Mucosa of descending colon (tissue), 3 donors: ENCODE measurements around the gene ZDHHC11. TPM values are rescaled to one million over a fixed set of nuclear protein-coding genes. Genes with fewer than 3 reads are reported as not detected.

ENCODE experiments used
- ATAC-seq: fragments of 200-7000 bp; cut with Tn5 transposase; one replicate; pipeline ENCODE4 v1.9.1; 2020; ENCODE audit warnings: mild to moderate bottlenecking, moderate library complexity
- DNase-seq, 3 donors: peaks; one replicate each; pipeline ENCODE4 v3.0.0-alpha.2; 2020
- H3K36me3 ChIP-seq: fragments of 200-600 bp; one replicate; pipeline ENCODE4 v1.8.0; 2021; ENCODE audit warnings: low read depth, mild to moderate bottlenecking
- H3K4me1 ChIP-seq: fragments of 200-600 bp; one replicate; pipeline ENCODE4 v1.8.0; 2021; ENCODE audit warnings: low read depth, mild to moderate bottlenecking
- H3K4me3 ChIP-seq: fragments of 200-600 bp; one replicate; pipeline ENCODE4 v1.8.0; 2021; ENCODE audit warnings: mild to moderate bottlenecking
- H3K9me3 ChIP-seq: fragments of 200-600 bp; one replicate; pipeline ENCODE4 v1.8.0; 2021; ENCODE audit warnings: mild to moderate bottlenecking
- intact Hi-C, 2 donors: fragments of 100-400 bp; cut with DNase I in 1 of 2; cut with micrococcal nuclease in 1 of 2; formaldehyde crosslinking; loops; one replicate each; pipeline versions ENCODE4 v1.11.0 to v1.11.1; 2022; cut with DNase I, micrococcal nuclease
- total RNA-seq, 3 donors: library from RNA; stranded (reverse); fragmentation: NEBNext Ultra II Directional in 2 of 3; extraction: Animal tissue kit (Norgen Biotek cat#: 25700) in 2 of 3; gene quantifications; one replicate each; pipeline versions ENCODE4 v1.2.1 to v1.2.4, GENCODE V29; 2021 to 2023
- TF ChIP-seq, protein P1 (sequence below): fragments of 200-600 bp; IDR thresholded peaks from one replicate; pipeline ENCODE4 v1.8.0; 2022; ENCODE audit warnings: antibody characterized with exemption, mild to moderate bottlenecking
- donor health status: DM: no; HTN: no; CAD: no; lungs with moderate emphysema.
- donor health status: DM: no; HTN: no; CAD: no.
- donor health status: DM: no; HTN: yes; CAD: no.

ZDHHC11 gene
- total RNA-seq, 3 donors from 2014 or later = 4.6 to 11.1 (median 7.0) TPM

DNA sequence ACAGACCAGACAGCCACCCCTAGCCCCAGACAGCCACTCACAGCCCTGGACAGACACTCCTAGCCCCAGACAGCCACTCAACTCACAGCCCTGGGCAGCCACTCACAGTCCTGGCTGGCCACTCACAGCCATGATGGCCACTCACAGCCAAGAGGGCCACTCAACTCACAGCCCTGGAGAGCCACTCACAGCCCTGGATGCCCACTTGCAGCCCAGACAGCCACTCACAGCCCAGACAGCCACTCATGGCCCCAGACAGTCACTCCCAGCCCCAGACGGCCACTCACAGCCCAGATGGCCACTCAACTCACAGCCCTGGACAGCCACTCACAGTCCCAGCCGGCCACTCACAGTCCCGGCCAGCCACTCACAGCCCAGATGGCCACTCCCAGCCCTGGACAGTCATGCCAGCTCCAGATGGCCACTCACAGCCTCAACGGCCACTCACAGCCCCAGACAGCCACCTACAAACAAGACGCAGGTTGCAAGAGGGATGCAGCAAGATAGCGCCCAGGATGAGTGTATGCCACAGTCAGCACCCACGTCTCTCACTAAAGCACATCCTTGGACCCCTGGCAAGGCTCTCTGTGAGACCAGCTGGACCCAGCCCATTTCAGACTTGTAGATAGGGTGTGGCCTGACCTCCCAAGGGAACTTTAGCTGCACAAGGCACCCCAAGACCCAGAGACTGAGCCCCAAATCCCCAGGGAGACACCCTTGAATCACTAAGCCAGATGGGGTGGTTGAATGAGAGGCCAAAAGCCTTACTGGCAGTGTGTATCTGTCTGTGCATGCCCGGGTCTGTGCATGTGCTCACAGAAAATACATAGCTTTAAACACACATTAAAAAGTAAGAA, 88.7 kb downstream of the ZDHHC11 start:
- Histone ChIP-seq H3K4me3 (no peak overlapping the region), H3K9me3 (no peaks in the 10 kb centered on the region), H3K36me3 (no peaks in the 10 kb centered on the region), H3K4me1 (peaks cover 26% of the 10 kb centered on the region)
- TF ChIP-seq, protein P1, sequence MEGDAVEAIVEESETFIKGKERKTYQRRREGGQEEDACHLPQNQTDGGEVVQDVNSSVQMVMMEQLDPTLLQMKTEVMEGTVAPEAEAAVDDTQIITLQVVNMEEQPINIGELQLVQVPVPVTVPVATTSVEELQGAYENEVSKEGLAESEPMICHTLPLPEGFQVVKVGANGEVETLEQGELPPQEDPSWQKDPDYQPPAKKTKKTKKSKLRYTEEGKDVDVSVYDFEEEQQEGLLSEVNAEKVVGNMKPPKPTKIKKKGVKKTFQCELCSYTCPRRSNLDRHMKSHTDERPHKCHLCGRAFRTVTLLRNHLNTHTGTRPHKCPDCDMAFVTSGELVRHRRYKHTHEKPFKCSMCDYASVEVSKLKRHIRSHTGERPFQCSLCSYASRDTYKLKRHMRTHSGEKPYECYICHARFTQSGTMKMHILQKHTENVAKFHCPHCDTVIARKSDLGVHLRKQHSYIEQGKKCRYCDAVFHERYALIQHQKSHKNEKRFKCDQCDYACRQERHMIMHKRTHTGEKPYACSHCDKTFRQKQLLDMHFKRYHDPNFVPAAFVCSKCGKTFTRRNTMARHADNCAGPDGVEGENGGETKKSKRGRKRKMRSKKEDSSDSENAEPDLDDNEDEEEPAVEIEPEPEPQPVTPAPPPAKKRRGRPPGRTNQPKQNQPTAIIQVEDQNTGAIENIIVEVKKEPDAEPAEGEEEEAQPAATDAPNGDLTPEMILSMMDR = no peak
- no peak for ATAC-seq
- DNase-seq = no peak
- intact Hi-C loops = no loop called here

DNA sequence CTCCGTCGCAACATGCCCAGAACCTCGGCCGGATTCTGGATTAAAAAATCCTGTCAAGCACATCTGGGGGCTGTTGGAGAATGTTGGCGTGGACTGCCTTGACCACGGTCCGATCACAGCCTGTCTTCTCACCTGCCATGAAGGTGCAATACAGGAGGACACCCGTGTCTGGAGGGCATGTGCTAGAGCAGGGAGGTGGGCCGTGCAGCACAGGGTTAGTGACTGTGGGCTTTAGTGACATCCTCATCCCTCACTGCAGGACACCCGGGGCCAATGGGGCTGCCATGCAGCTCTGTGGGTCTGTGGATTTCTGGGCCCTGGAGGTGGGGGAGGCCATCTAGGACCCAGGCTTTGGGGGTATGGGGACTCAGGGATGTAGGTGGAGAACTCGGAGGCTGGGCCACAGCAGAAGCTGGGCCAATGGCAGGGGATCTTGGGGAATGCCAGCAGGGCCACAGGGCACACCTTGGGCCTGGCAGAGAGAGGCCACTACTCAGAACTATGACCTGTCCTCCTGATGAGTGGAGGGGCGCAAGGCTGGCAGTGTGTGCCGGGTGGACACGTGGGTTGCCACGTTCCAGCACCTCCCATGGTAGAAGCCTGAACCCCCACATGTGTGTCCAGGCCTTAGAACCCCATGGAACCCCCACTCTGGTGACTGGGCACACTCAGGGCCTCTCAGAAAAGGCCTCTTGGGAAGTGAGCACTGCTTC, 89.6 kb downstream of the ZDHHC11 start:
- TF ChIP-seq, protein P1 = no peak
- Histone ChIP-seq H3K4me1 (peaks cover 31% of the 10 kb centered on the region), H3K9me3 (no peaks in the 10 kb centered on the region), H3K4me3 (no peak overlapping the region), H3K36me3 (no peaks in the 10 kb centered on the region)
- DNase-seq = no peak
- intact Hi-C loops = no loop called here
- ATAC-seq = no peak

DNA sequence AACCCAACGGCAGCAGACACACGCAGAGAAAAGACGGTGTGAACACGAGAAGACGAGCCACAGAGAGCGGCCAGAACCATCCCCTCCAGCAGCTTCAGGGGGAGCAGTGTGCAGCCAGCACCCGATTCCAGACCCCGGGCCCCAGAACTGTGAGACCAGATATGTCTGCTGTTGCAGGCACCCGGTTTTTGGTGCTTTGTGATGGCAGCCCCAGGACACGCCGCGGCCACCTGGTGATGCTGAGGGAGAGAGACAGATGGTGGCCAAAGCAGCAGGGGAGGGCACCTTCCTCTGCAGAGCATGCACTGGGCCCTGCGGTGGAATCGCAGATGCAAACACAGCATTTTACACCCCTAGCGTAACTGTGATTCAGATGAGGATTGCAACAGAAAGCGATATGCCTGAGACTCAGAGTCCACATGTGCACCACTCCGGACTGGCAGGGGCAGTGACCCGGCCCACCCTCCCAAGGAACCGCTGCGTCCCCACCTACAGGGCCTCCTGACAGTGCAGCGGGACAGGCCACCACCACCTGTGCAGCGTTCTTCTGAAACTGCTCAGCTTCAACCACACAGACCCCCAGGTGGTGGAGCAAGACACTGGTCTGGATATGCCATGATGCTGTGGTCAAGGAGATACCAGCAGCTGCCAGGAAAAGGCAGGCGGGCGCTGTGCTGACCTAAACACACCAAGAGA, 90.3 kb downstream of the ZDHHC11 start:
- Histone ChIP-seq H3K9me3 (no peaks in the 10 kb centered on the region), H3K36me3 (no peaks in the 10 kb centered on the region), H3K4me1 (peaks cover 31% of the 10 kb centered on the region), H3K4me3 (no peak overlapping the region)
- DNase-seq (no peak), ATAC-seq (no peak)
- intact Hi-C loops = no loop called here
- TF ChIP-seq, protein P1 = no peak

DNA sequence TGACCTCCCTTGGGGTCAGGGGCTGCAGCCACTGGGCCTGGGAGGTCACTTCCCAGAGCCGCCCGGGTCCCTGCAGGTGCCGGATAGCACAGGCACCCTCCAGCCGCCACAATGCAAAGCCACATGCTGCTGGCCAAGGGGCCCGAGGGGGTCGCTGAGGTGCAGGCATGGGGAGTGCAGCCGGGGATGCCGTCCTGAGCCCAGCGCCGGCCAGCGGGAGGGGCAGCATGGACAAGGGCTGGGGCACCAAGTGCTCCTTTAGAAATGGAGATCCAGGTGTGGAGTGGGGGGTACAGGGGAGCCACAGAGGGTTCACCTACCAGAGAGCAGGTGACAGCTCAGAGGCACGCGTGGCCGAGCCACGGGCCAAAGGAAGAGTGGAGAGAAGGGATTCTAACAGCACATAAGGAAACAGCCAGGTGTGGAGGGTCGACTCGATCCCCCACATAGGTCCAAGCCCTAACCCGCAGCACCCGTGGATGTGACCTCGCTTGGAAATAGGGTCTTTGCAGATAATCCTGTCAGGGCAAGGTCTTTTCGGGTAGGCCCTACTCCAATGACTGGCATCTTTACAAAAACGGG, 90.9 kb downstream of the ZDHHC11 start:
- ATAC-seq (no peak), DNase-seq (no peak)
- TF ChIP-seq, protein P1 = no peak
- no peak overlapping the region for H3K4me3 ChIP-seq
- peaks cover 31% of the 10 kb centered on the region for H3K4me1 ChIP-seq
- no peaks in the 10 kb centered on the region for H3K36me3 ChIP-seq
- H3K9me3 ChIP-seq = no peaks in the 10 kb centered on the region
- intact Hi-C loops = no loop called here

DNA sequence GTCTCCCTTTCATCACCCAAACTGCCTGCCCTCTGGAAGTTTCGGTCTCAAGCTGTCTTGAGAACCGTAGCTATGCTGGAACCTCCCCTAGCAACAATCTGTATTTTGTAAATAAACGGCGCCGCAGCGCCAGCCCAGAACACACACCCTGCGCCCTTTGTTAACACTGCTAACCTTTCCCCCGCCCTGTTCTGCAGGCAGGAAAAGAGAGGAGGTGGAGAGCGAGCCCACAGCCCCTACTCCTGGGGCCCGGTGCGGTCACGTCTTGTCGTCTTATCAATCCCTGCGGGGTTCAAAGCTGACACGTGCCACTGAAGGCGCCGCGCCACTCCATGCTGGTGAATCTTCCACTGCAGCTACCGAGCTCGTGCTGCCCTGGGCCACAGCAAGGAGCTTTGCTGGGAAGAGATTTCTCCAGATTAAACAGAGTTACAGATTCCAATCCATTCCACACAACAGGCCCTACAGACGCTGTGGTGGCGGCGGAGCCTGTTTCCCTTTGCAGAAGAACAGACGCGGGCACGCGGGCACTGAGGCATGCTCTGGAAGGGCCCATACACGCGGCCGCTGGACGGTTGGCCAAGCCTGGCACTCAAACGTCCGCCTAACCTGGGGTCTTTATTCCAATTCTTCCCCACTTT, 91.6 kb downstream of the ZDHHC11 start:
- no peaks in the 10 kb centered on the region for H3K9me3 ChIP-seq
- DNase-seq (peak; percentile 72 to 87 (median 78)), ATAC-seq (peak; percentile 83)
- TF ChIP-seq, protein P1 = no peak
- no peak overlapping the region for H3K4me3 ChIP-seq
- H3K36me3 ChIP-seq = no peaks in the 10 kb centered on the region
- intact Hi-C loops = no loop called here
- H3K4me1 ChIP-seq = peaks cover 31% of the 10 kb centered on the region
